SK-N-SH (cell line): ENCODE measurements around the gene SHROOM1. TPM values are rescaled to one million over a fixed set of nuclear protein-coding genes. Genes with fewer than 3 reads are reported as not detected.

Experiments
- CTCF ChIA-PET: fragments of 300-600, 350-600 bp; formaldehyde crosslinking; extraction: SDS; loops from one replicate; lab custom pipeline; 2021; lab: Yijun Ruan, JAX
- POLR2A ChIA-PET: fragments of 350-600 bp; sonication (Branson Sonifier 250); formaldehyde crosslinking; extraction: SDS; loops from one replicate; lab custom pipeline; 2020; ENCODE audit warnings: antibody characterized with exemption, inconsistent platforms; lab: Yijun Ruan, JAX
- DNase-seq: peaks from one replicate; pipeline ENCODE4 v3.0.0; 2012
- H2AFZ ChIP-seq: fragments of 200-600 bp; sonication (generic); 2 replicates; pipeline ENCODE4 v1.8.1; 2016; ENCODE audit warnings: antibody characterized with exemption, mild to moderate bottlenecking, low read depth
- H3F3A ChIP-seq: fragments of 200-600 bp; sonication (generic); replicated peaks from 2 replicates; pipeline ENCODE3; 2016; ENCODE audit warnings: antibody characterized with exemption, mild to moderate bottlenecking; ENCODE audit not compliant: insufficient read depth
- H3K27ac ChIP-seq, 2 experiments: fragments of 200-500 bp in 1 of 2; fragments of 200-600 bp in 1 of 2; sonication (Bioruptor generic) in 1 of 2; sonication (generic), shearing (Covaris generic) in 1 of 2; 2 replicates each; pipeline versions ENCODE4 v1.5.1 to v1.6.1; 2014 to 2016; ENCODE audit warnings: low read depth in 2 of 2, inconsistent platforms in 1 of 2, low read length in 1 of 2, mild to moderate bottlenecking in 1 of 2, mixed read lengths in 1 of 2
- H3K27me3 ChIP-seq: fragments of 200-600 bp; sonication (generic), shearing (Covaris generic); 2 replicates; pipeline ENCODE4 v1.6.1; 2016; ENCODE audit warnings: mixed run types; ENCODE audit not compliant: insufficient read depth
- H3K36me3 ChIP-seq, 2 experiments: fragments of 200-500 bp in 1 of 2; fragments of 200-600 bp in 1 of 2; sonication (Bioruptor generic) in 1 of 2; sonication (generic) in 1 of 2; replicated peaks in 1 of 2; 2 replicates each; pipeline versions ENCODE3 to v1.5.1; 2014 to 2016; ENCODE audit warnings: low read length in 1 of 2, mild to moderate bottlenecking in 1 of 2; ENCODE audit not compliant: insufficient read depth in 2 of 2, control insufficient read depth in 1 of 2
- H3K4me1 ChIP-seq, 2 experiments: fragments of 200-500 bp in 1 of 2; fragments of 200-600 bp in 1 of 2; sonication (Bioruptor generic) in 1 of 2; sonication (generic), shearing (Covaris generic) in 1 of 2; 2 replicates each; pipeline versions ENCODE4 v1.5.1 to v1.6.1; 2014 to 2016; ENCODE audit warnings: low read depth in 1 of 2, low read length in 1 of 2, mixed run types in 1 of 2; ENCODE audit not compliant: insufficient read depth in 2 of 2, control insufficient read depth in 1 of 2
- H3K4me2 ChIP-seq: fragments of 200-600 bp; sonication (generic), shearing (Covaris generic); 2 replicates; pipeline ENCODE4 v1.6.1; 2017; ENCODE audit warnings: mixed run types
- H3K4me3 ChIP-seq, 2 experiments: fragments of 200-500 bp in 1 of 2; fragments of 200-600 bp in 1 of 2; sonication (Bioruptor generic) in 1 of 2; sonication (generic), shearing (Covaris generic) in 1 of 2; 2 replicates each; pipeline versions ENCODE4 v1.5.1 to v1.8.1; 2014 to 2016; ENCODE audit warnings: low read depth in 2 of 2, inconsistent platforms in 1 of 2, low read length in 1 of 2, mild to moderate bottlenecking in 1 of 2, mixed read lengths in 1 of 2, moderate library complexity in 1 of 2
- H3K79me2 ChIP-seq: fragments of 200-600 bp; sonication (generic); 2 replicates; pipeline ENCODE4 v1.8.1; 2017; ENCODE audit warnings: mild to moderate bottlenecking; ENCODE audit not compliant: insufficient read depth
- H3K9ac ChIP-seq: fragments of 200-600 bp; sonication (generic); 2 replicates; pipeline ENCODE4 v1.6.1; 2017; ENCODE audit warnings: mixed run types
- H3K9me2 ChIP-seq: fragments of 200-600 bp; sonication (generic); 2 replicates; pipeline ENCODE4 v1.6.1; 2017; ENCODE audit warnings: mixed run types
- H3K9me3 ChIP-seq: fragments of 200-600 bp; sonication (generic); 2 replicates; pipeline ENCODE4 v1.6.1; 2017; ENCODE audit warnings: mixed run types, mild to moderate bottlenecking, moderate library complexity
- H4K20me1 ChIP-seq: fragments of 200-600 bp; sonication (generic); 2 replicates; pipeline ENCODE4 v1.6.1; 2017; ENCODE audit warnings: mild to moderate bottlenecking, mixed run types; ENCODE audit not compliant: insufficient read depth
- EZH2phosphoT487 ChIP-seq: fragments of 200-600 bp; sonication (generic); IDR thresholded peaks from 2 replicates; pipeline ENCODE4 v1.6.1; 2017; ENCODE audit warnings: low read depth, mixed run types, mild to moderate bottlenecking, antibody characterized with exemption, moderate library complexity, borderline replicate concordance
- FOXM1 ChIP-seq: IDR thresholded peaks from 2 replicates; pipeline ENCODE4 v1.4.0; 2012; ENCODE audit warnings: low read depth, mild to moderate bottlenecking
- GABPA ChIP-seq: IDR thresholded peaks from 2 replicates; pipeline ENCODE4 v1.4.0; 2012; ENCODE audit warnings: low read depth, mild to moderate bottlenecking
- MEF2A ChIP-seq: IDR thresholded peaks from 2 replicates; pipeline ENCODE4 v1.4.0; 2012; ENCODE audit warnings: low read depth, borderline replicate concordance
- NFIC ChIP-seq: IDR thresholded peaks from 2 replicates; pipeline ENCODE4 v1.4.0; 2012; ENCODE audit warnings: borderline replicate concordance
- REST ChIP-seq: IDR thresholded peaks from 2 replicates; pipeline ENCODE4 v1.6.1; 2012; ENCODE audit warnings: mild to moderate bottlenecking, low read depth, low read length, moderate library complexity
- RFX5 ChIP-seq: IDR thresholded peaks from 2 replicates; pipeline ENCODE4 v1.6.1; 2012; ENCODE audit warnings: mild to moderate bottlenecking, improper control_type of control experiment, low read length
- SIN3A ChIP-seq: IDR thresholded peaks from 2 replicates; pipeline ENCODE4 v1.6.1; 2012; ENCODE audit warnings: low read depth, mild to moderate bottlenecking, low read length, moderate library complexity, borderline replicate concordance
- TAF1 ChIP-seq: IDR thresholded peaks from 2 replicates; pipeline ENCODE4 v1.6.1; 2012; ENCODE audit warnings: low read depth, mild to moderate bottlenecking, low read length, moderate library complexity, borderline replicate concordance
- USF2 ChIP-seq: fragments of 150-350 bp; IDR thresholded peaks from 2 replicates; pipeline ENCODE4 v1.6.1; 2017; ENCODE audit warnings: antibody characterized with exemption, low read length, low read depth, borderline replicate concordance
- YY1 ChIP-seq: IDR thresholded peaks from 2 replicates; pipeline ENCODE4 v1.4.0; 2012; ENCODE audit warnings: low read depth, mild to moderate bottlenecking
- WGBS: methylation state at CpG from one replicate; pipeline ENCODE4 v1.1.6; 2017; ENCODE audit warnings: low lambda C conversion rate; 5-methylcytosine and 5-hydroxymethylcytosine counted together
- polyA plus RNA-seq, 3 experiments: library from polyadenylated mRNA; depleted of rRNA; stranded (reverse); fragments of >200 nt; gene quantifications; 2 replicates each; pipeline ENCODE4 v1.2.3, GENCODE V29; 2012
- TF ChIP-seq, protein P1 (sequence below): IDR thresholded peaks from 2 replicates; pipeline ENCODE4 v1.4.0; 2012; ENCODE audit warnings: low read depth
- TF ChIP-seq, protein P2 (sequence below): fragments of 150-350 bp; IDR thresholded peaks from 2 replicates; pipeline ENCODE4 v1.6.1; 2016; ENCODE audit warnings: mild to moderate bottlenecking, low read depth, low read length
- TF ChIP-seq, protein P3 (sequence below): IDR thresholded peaks from 2 replicates; pipeline ENCODE4 v1.4.0; 2012; ENCODE audit warnings: low read depth, borderline replicate concordance

The SHROOM1 gene
- polyA plus RNA-seq, 1 of the 3 experiments (the other 2 are of a cell fraction): 3.8 TPM

DNA sequence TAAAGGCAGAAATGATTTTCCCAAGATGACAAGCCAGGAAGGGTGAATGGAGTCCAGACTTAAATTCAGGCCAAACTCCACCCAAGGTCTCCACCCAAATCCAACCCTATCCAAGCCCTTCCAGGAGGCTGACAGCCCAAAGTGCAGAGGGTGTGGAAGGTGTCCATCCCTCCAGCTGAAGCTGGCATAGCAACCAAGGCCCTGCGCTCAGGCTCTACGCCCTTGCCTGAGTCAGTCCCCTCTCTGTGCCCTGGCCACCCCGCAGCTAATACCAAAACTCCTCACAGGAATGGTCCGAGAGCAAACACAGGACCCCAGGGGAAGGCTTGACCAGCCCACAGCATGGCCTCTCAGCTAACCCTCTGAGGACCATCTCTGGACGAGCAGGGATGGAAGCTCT lies 55.6 kb downstream of the SHROOM1 start:
- peak overlapping the region; percentile 96 for H3K4me2 ChIP-seq
- POLR2A ChIA-PET: interaction anchor here (0.6 kb wide), 1 partner anchor 16 kb away, joined by 4 read pairs; no protein-coding TSS in a partner anchor
- CTCF ChIA-PET: interaction anchor here (0.6 to 3.0 kb wide), 6 partner anchors 10 to 130 kb away, joined by 3 to 16 read pairs (median 4); partner anchors contain the start of gene CCNI2

More for the DNA sequence above, 55.6 kb downstream of the SHROOM1 start:
- DNase-seq: no peak
- Histone ChIP-seq H3K9me2 (no peaks in the 10 kb centered on the region), H3K79me2 (peaks cover 66% of the 10 kb centered on the region), H3K36me3 (no peaks in the 10 kb centered on the region), H3K4me3 (no peak overlapping the region), H3K27me3 (no peaks in the 10 kb centered on the region), H3K4me1 (peaks cover 10 to 49% of the 10 kb centered on the region in 2 experiments; a peak in 1 of 4 replicates), H3K9me3 (no peaks in the 10 kb centered on the region), H3K27ac (no peak overlapping the region), H4K20me1 (0 out of 2 replicates have a peak, but pooled peaks cover 4% of the 10 kb centered on the region), H3K9ac (no peak overlapping the region), H2AFZ (no peak overlapping the region), H3F3A (peaks cover 5% of the 10 kb centered on the region)
- no peak for TF ChIP-seq FOXM1
- no peak for TF ChIP-seq NFIC
- TF ChIP-seq SIN3A: no peak
- no peak for TF ChIP-seq GABPA
- TF ChIP-seq, protein P1, sequence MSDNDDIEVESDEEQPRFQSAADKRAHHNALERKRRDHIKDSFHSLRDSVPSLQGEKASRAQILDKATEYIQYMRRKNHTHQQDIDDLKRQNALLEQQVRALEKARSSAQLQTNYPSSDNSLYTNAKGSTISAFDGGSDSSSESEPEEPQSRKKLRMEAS: no peak
- no peak for TF ChIP-seq USF2
- TF ChIP-seq, protein P2, sequence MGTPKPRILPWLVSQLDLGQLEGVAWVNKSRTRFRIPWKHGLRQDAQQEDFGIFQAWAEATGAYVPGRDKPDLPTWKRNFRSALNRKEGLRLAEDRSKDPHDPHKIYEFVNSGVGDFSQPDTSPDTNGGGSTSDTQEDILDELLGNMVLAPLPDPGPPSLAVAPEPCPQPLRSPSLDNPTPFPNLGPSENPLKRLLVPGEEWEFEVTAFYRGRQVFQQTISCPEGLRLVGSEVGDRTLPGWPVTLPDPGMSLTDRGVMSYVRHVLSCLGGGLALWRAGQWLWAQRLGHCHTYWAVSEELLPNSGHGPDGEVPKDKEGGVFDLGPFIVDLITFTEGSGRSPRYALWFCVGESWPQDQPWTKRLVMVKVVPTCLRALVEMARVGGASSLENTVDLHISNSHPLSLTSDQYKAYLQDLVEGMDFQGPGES: no peak
- TF ChIP-seq, protein P3, sequence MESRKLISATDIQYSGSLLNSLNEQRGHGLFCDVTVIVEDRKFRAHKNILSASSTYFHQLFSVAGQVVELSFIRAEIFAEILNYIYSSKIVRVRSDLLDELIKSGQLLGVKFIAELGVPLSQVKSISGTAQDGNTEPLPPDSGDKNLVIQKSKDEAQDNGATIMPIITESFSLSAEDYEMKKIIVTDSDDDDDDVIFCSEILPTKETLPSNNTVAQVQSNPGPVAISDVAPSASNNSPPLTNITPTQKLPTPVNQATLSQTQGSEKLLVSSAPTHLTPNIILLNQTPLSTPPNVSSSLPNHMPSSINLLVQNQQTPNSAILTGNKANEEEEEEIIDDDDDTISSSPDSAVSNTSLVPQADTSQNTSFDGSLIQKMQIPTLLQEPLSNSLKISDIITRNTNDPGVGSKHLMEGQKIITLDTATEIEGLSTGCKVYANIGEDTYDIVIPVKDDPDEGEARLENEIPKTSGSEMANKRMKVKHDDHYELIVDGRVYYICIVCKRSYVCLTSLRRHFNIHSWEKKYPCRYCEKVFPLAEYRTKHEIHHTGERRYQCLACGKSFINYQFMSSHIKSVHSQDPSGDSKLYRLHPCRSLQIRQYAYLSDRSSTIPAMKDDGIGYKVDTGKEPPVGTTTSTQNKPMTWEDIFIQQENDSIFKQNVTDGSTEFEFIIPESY: no peak
- no peak for TF ChIP-seq YY1
- no peak for TF ChIP-seq TAF1
- TF ChIP-seq MEF2A: no peak
- TF ChIP-seq EZH2phosphoT487: no peak
- no peak for TF ChIP-seq RFX5
- no peak for TF ChIP-seq REST
- WGBS: 97% methylated on average over 4 of the region's 5 CpGs
